Sigmoid colon (tissue), 7 donors: Measurements from ENCODE around the gene PSMG4. TPM values are rescaled to one million over a fixed set of nuclear protein-coding genes. Genes with fewer than 3 reads are reported as not detected.

Experiments used
- DNase-seq: peaks from one replicate; pipeline ENCODE4 v3.0.0-alpha.2; 2019
- H3K27ac ChIP-seq, 4 donors: fragments of 200-600 bp; sonication (generic); one replicate each; pipeline ENCODE4 v1.5.1; 2016 to 2019; ENCODE audit warnings: mild to moderate bottlenecking in 1 of 4
- H3K27me3 ChIP-seq, 3 donors: fragments of 200-600 bp; sonication (generic); one replicate each; pipeline ENCODE4 v1.5.1; 2019; ENCODE audit warnings: mild to moderate bottlenecking in 1 of 3
- H3K36me3 ChIP-seq, 4 donors: fragments of 200-600 bp; sonication (generic); one replicate each; pipeline ENCODE4 v1.5.1; 2016 to 2019
- H3K4me1 ChIP-seq, 4 donors: fragments of 200-600 bp; sonication (generic); one replicate each; pipeline ENCODE4 v1.5.1; 2017 to 2019
- H3K4me3 ChIP-seq, 4 donors: fragments of 200-600 bp; sonication (generic); one replicate each; pipeline ENCODE4 v1.5.1; 2017 to 2019; ENCODE audit warnings: mild to moderate bottlenecking in 2 of 4, moderate library complexity in 1 of 4
- H3K9me3 ChIP-seq, 4 donors: fragments of 200-600 bp in 3 of 4; sonication (generic) in 3 of 4; one replicate each; pipeline versions ENCODE4 v1.5.1 to v1.6.1; 2013 to 2019
- EP300 ChIP-seq, 4 donors: sonication (generic); formaldehyde crosslinking; IDR thresholded peaks; one replicate each; pipeline ENCODE4 v1.6.1; 2017; ENCODE audit warnings: antibody characterized with exemption in 4 of 4
- POLR2A ChIP-seq, 2 donors: fragments of 450-650 bp; IDR thresholded peaks; one replicate each; pipeline ENCODE4 v1.6.1; 2016; ENCODE audit warnings: antibody characterized with exemption in 2 of 2, mild to moderate bottlenecking in 2 of 2, moderate library complexity in 2 of 2
- POLR2AphosphoS5 ChIP-seq, 4 donors: sonication (generic); formaldehyde crosslinking; IDR thresholded peaks; one replicate each; pipeline ENCODE4 v1.6.1; 2017; ENCODE audit warnings: antibody characterized with exemption in 4 of 4
- WGBS, 2 donors: extraction: QIAGEN DNeasy Blood & Tissue Kit; methylation state at CpG; one replicate each; pipeline ENCODE4 v1.1.7; 2013; 5-methylcytosine and 5-hydroxymethylcytosine counted together
- intact Hi-C: fragments of 100-400 bp; cut with DNase I; formaldehyde crosslinking; loops from one replicate; pipeline ENCODE4 v1.15.1; 2023
- polyA plus RNA-seq, 3 donors: library from polyadenylated mRNA; stranded (reverse); fragments of 200-250 nt; gene quantifications; one replicate each; pipeline ENCODE4 v1.2.3, GENCODE V29; 2013
- total RNA-seq, 4 donors: library from RNA; depleted of rRNA; stranded (reverse); fragments of >200 nt; gene quantifications; one replicate each; pipeline ENCODE4 v1.1.0, GENCODE V29; 2016
- TF ChIP-seq, protein P1 (sequence below), 4 experiments: fragments of 450-650 bp in 3 of 4; fragments of 200-600 bp in 1 of 4; IDR thresholded peaks; one replicate each; pipeline ENCODE4 v1.5.1; 2016 to 2019; ENCODE audit warnings: antibody characterized with exemption in 4 of 4, mild to moderate bottlenecking in 3 of 4, moderate library complexity in 2 of 4
- donor health status: healthy with polysubstance abuse.
- donor health status: Bipolar disorder and iron deficiency.
- donor health status: healthy.

Gene PSMG4
- total and polyA plus RNA-seq, 7 donors: 14.6 to 39.0 (median 30.0) TPM

DNA sequence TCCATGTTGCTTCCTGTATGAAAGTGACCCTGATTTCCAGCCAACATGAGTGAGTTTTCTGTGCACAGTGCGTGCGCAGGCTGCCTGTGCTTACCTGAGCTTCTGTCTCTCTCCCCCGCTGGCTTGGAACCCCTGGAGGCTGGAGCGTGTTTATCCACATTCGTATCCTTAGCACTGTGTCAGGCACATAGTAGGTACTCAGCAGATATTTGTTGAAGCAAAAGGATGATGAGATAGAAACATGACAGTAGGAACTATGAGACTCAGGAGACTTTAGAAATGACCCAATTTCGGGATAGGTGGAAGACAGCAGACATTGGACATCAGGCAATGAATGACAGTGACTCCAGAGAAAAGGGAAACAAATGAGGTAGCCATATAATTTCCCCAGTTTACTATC is 46.5 kb upstream of the PSMG4 start:
- Histone ChIP-seq H3K36me3 (no peaks in the 10 kb centered on the region), H3K9me3 (no peaks in the 10 kb centered on the region), H3K4me1 (peaks cover 0 to 29% (median 21%) of the 10 kb centered on the region in 4 donors), H3K27me3 (no peaks in the 10 kb centered on the region), H3K4me3 (no peak overlapping the region), H3K27ac (peak overlapping the region; percentile 45 to 76 (median 72))
- 95 to 97% methylated on average over 6 of the region's 6 CpGs for WGBS, 2 donors
- no peak for TF ChIP-seq POLR2AphosphoS5 (IDR thresholded peaks at IDR 0.05)
- no peak for TF ChIP-seq EP300 (IDR thresholded peaks at IDR 0.05)
- TF ChIP-seq, protein P1, sequence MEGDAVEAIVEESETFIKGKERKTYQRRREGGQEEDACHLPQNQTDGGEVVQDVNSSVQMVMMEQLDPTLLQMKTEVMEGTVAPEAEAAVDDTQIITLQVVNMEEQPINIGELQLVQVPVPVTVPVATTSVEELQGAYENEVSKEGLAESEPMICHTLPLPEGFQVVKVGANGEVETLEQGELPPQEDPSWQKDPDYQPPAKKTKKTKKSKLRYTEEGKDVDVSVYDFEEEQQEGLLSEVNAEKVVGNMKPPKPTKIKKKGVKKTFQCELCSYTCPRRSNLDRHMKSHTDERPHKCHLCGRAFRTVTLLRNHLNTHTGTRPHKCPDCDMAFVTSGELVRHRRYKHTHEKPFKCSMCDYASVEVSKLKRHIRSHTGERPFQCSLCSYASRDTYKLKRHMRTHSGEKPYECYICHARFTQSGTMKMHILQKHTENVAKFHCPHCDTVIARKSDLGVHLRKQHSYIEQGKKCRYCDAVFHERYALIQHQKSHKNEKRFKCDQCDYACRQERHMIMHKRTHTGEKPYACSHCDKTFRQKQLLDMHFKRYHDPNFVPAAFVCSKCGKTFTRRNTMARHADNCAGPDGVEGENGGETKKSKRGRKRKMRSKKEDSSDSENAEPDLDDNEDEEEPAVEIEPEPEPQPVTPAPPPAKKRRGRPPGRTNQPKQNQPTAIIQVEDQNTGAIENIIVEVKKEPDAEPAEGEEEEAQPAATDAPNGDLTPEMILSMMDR (IDR thresholded peaks at IDR 0.05): no peak
- no peak for TF ChIP-seq POLR2A (IDR thresholded peaks at IDR 0.05)
- intact Hi-C loops: no loop called here
- DNase-seq: no peak

DNA sequence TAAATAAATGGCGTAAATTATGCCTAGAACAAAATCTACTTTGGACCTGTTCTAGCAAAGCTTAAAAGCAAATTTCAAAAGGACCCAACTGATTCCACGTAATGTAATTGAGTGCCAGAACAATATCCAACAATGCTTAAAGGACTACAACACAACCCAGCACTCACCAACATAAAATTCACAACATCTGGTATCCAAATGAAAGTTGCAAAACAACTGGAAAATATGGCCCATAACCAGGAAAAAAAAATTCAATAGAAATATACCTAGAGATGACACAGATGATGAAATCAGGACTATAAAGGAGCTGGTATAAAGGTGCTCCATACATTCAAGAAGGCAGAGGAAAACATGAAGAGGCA is 45.4 kb upstream of the PSMG4 start:
- Histone ChIP-seq H3K27me3 (no peaks in the 10 kb centered on the region), H3K36me3 (no peaks in the 10 kb centered on the region), H3K4me3 (no peak overlapping the region), H3K27ac (no peak overlapping the region), H3K9me3 (no peaks in the 10 kb centered on the region), H3K4me1 (peaks cover 0 to 24% (median 21%) of the 10 kb centered on the region in 4 donors)
- WGBS, 2 donors: 90 to 98% methylated on average over 2 of the region's 2 CpGs
- TF ChIP-seq POLR2A (IDR thresholded peaks at IDR 0.05): no peak
- intact Hi-C loops: no loop called here
- DNase-seq: no peak

DNA sequence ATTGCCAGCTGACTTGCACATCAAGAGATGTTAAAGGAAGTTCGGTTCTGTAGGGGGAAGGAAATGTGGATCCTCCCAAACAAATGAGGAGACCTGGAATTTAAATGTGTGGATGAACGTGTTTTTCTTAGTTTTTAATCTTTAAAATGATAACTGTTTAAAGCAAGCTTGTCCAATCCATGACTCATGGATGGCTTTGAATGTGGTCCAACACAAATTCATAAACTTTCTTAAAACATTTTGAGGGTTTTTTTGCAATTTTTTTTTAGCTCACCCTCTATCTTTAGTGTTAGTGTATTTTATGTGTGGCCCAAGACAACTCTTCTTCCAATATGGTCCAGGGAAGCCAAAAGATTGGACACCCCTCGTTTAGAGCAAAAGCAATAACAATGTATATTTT is 43.8 kb upstream of the PSMG4 start:
- Histone ChIP-seq H3K9me3 (no peaks in the 10 kb centered on the region), H3K27me3 (no peaks in the 10 kb centered on the region), H3K4me3 (no peak overlapping the region), H3K4me1 (peaks cover 0 to 13% (median 12%) of the 10 kb centered on the region in 4 donors), H3K27ac (no peak overlapping the region), H3K36me3 (no peaks in the 10 kb centered on the region)
- DNase-seq: no peak
- 59 to 69% methylated on average over 3 of the region's 3 CpGs for WGBS, 2 donors
- TF ChIP-seq EP300 (IDR thresholded peaks at IDR 0.05) (no peak), POLR2AphosphoS5 (IDR thresholded peaks at IDR 0.05) (no peak), POLR2A (IDR thresholded peaks at IDR 0.05) (no peak)
- TF ChIP-seq, protein P1 (IDR thresholded peaks at IDR 0.05): no peak
- intact Hi-C loops: no loop called here

DNA sequence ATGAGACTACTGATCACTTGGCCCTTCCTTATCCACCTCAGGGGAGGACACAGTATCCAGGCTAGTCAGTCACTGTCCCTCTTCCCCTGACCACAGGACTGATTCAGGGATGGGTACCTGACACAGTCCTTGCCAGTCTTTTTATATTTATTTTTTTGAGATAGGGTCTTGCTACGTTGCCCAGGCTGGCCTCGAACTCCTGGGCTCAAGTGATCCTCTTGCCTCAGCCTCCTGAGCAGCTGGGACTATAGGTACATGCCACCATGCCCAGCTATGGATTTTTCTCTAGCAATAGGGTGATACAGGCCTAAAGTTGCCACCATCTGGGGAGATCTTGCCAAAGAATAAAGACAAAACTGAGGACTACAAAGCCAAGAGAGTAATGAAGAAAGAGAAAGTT is 41.5 kb upstream of the PSMG4 start:
- WGBS, 2 donors: 87 to 94% methylated on average over 2 of the region's 2 CpGs
- intact Hi-C loops: no loop called here
- Histone ChIP-seq H3K9me3 (no peaks in the 10 kb centered on the region), H3K36me3 (no peaks in the 10 kb centered on the region), H3K4me1 (peaks cover 0 to 2% (median 0%) of the 10 kb centered on the region in 4 donors), H3K27ac (no peak overlapping the region), H3K4me3 (no peak overlapping the region), H3K27me3 (no peaks in the 10 kb centered on the region)
- TF ChIP-seq POLR2AphosphoS5 (IDR thresholded peaks at IDR 0.05) (no peak), POLR2A (IDR thresholded peaks at IDR 0.05) (no peak), EP300 (IDR thresholded peaks at IDR 0.05) (no peak)
- TF ChIP-seq, protein P1 (IDR thresholded peaks at IDR 0.05): no peak
- no peak for DNase-seq

DNA sequence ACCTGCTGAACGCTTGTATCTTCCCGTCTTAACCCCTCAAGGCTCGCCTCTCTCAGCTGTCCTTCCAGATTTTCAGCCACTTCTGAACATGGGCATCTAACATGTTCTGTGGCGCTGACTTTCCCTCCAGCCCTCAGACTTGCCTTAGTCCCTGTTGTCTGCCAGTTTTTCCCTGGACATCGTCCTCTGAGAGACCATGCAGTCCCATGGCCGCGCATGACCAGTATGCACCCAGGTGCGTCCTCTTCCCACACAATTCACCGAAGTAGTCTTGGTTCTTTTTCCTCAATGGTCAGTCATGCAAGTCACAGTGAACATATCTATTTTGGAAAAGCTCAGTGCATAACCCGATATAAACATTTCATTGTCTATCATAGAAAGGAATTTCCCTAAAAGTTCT is 40.5 kb upstream of the PSMG4 start:
- DNase-seq: no peak
- no peaks in the 10 kb centered on the region for H3K27me3 ChIP-seq
- H3K9me3 ChIP-seq: no peaks in the 10 kb centered on the region
- H3K36me3 ChIP-seq: no peaks in the 10 kb centered on the region
- TF ChIP-seq, protein P1 (IDR thresholded peaks at IDR 0.05): no peak
- TF ChIP-seq EP300 (IDR thresholded peaks at IDR 0.05): no peak
- TF ChIP-seq POLR2AphosphoS5 (IDR thresholded peaks at IDR 0.05): no peak
- no peak for TF ChIP-seq POLR2A (IDR thresholded peaks at IDR 0.05)
- 92 to 94% methylated on average over 10 of the region's 10 CpGs for WGBS, 2 donors
- intact Hi-C loops: loop anchor here (2.0 kb wide), 1 partner anchor 47 kb away; no protein-coding TSS in a partner anchor
- H3K27ac ChIP-seq: no peak overlapping the region
- H3K4me1 ChIP-seq: no peaks in the 10 kb centered on the region
- H3K4me3 ChIP-seq: no peak overlapping the region
